ENCODE measurements around the gene PPFIA1. TPM values are rescaled to one million over a fixed set of nuclear protein-coding genes. Genes with fewer than 3 reads are reported as not detected.

PPFIA1 gene
- total RNA-seq, 1 experiment from 2014 or later: 24.3 TPM

- peak; percentile 10 for DNase-seq (ENCODE audit: low read depth)
Measured at GRCh38 chr11:70297341-70297740, 26.9 kb downstream of the PPFIA1 start.

- DNase-seq (ENCODE audit: low read depth): no peak
Measured at GRCh38 chr11:70298243-70298915, 27.9 kb downstream of the PPFIA1 start.

GRCh38 chr11:70299636-70300035, 29.1 kb downstream of the PPFIA1 start:
- DNase-seq (ENCODE audit: low read depth): no peak

- DNase-seq (ENCODE audit: low read depth): no peak
Measured at GRCh38 chr11:70301191-70301590, 30.7 kb downstream of the PPFIA1 start.

GRCh38 chr11:70301721-70302418, 31.4 kb downstream of the PPFIA1 start:
- DNase-seq (ENCODE audit: low read depth): no peak

GRCh38 chr11:70302419-70302752, 31.9 kb downstream of the PPFIA1 start:
- no peak for DNase-seq (ENCODE audit: low read depth)

- DNase-seq (ENCODE audit: low read depth): no peak
Measured at GRCh38 chr11:70303070-70303469, 32.6 kb downstream of the PPFIA1 start.

GRCh38 chr11:70304208-70304603, 33.7 kb downstream of the PPFIA1 start:
- no peak for DNase-seq (ENCODE audit: low read depth)

- DNase-seq (ENCODE audit: low read depth): no peak
Measured at GRCh38 chr11:70305501-70305900, 35.0 kb downstream of the PPFIA1 start.

GRCh38 chr11:70306586-70307033, 36.1 kb downstream of the PPFIA1 start:
- DNase-seq (ENCODE audit: low read depth): no peak

GRCh38 chr11:70307176-70307575, 36.7 kb downstream of the PPFIA1 start:
- no peak for DNase-seq (ENCODE audit: low read depth)

- DNase-seq (ENCODE audit: low read depth): no peak
Measured at GRCh38 chr11:70311616-70312015, 41.1 kb downstream of the PPFIA1 start.

GRCh38 chr11:70312401-70313357, 42.2 kb downstream of the PPFIA1 start:
- DNase-seq (ENCODE audit: low read depth): no peak

GRCh38 chr11:70313945-70314344, 43.5 kb downstream of the PPFIA1 start:
- DNase-seq (ENCODE audit: low read depth): no peak

GRCh38 chr11:70314730-70315129, 44.2 kb downstream of the PPFIA1 start:
- DNase-seq (ENCODE audit: low read depth): no peak

- no peak for DNase-seq (ENCODE audit: low read depth)
Measured at GRCh38 chr11:70315716-70316115, 45.2 kb downstream of the PPFIA1 start.

- DNase-seq (ENCODE audit: low read depth): no peak
Measured at GRCh38 chr11:70317581-70318305, 47.3 kb downstream of the PPFIA1 start.

GRCh38 chr11:70319396-70320076, 49.0 kb downstream of the PPFIA1 start:
- no peak for DNase-seq (ENCODE audit: low read depth)

- no peak for DNase-seq (ENCODE audit: low read depth)
Measured at GRCh38 chr11:70322666-70323065, 52.2 kb downstream of the PPFIA1 start.

- DNase-seq (ENCODE audit: low read depth): no peak
Measured at GRCh38 chr11:70323806-70324205, 53.3 kb downstream of the PPFIA1 start.
